Measurements from ENCODE around the gene PROM1.

The PROM1 gene

DNA sequence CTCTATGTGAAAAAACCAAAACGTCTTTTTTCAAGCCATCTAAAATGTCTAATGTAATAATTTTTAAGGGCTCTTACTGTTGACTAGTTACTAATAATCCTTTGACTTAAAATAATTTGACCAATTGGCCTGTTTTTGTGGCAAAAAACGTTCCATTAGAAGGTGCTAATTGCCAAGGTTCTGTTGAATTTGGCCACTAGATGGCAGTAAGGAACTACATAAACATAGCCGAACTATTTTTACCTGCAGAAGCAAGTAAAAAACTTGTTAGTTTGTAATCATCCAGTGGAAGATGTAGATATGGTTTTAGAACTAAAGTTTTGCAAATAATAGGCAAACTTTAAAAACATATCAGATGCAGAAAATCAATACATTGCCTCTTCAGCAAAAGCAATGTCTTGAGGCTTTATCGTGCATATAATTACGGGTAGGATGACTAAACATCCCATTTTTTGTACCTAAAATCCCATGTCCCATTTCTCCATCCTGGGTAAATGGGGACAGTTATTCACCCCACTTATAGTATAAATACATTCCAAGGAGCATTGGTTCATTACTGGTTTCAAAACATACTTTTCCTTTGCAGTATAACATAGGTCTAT lies 57.6 kb downstream of the PROM1 start:
- no peak for DNase-seq (ENCODE audit: low read depth in 2 of 2)

DNA sequence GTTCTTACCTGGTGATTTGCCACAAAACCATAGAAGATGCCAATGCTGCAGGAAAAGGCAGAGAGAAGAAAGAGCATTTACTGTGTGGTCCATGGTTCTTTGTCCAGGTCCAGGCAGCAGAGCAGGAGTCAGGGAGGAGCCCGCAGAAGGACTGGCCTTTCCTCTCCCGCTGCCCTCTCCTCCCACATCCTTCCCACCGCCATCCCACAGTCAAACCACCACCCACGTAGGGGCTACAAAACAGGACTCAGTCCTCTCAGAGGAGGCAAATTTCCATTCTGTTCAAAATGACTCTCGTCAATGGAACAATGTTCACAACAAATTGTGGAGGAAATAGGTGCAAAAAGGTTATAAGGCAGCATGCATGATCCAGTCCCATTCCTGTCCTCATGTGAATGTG lies 58.6 kb downstream of the PROM1 start:
- DNase-seq (ENCODE audit: low read depth in 2 of 2): no peak

DNA sequence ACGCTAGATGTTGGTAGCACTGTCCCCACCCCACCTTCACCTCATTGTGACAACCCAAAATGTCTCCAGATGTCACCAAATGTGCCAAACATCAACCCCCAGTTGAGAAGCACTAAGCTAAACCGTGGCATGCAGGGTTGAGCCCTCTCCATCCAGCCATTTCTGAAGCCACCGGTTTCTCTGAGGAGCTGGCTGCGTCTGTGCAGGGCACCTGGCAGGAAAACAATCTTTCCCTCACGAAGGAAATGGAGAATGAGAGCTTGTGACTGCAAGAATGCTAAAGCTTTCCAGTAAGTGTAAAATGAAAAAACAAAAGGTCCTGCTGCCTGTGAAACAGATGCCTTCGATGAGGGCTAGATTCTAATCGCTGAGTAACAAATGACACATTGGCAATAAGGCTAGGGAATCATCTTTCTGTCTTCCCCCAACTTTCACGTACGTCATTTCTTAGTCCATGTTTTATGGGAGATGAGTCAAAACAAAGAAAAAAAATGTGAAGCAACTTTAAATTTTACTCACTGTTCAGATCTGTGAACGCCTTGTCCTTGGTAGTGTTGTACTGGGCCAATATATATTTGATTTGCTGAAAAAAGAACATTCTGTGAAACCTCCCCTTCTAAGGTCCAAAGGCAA lies 59.9 kb downstream of the PROM1 start:
- DNase-seq (ENCODE audit: low read depth in 2 of 2): no peak

DNA sequence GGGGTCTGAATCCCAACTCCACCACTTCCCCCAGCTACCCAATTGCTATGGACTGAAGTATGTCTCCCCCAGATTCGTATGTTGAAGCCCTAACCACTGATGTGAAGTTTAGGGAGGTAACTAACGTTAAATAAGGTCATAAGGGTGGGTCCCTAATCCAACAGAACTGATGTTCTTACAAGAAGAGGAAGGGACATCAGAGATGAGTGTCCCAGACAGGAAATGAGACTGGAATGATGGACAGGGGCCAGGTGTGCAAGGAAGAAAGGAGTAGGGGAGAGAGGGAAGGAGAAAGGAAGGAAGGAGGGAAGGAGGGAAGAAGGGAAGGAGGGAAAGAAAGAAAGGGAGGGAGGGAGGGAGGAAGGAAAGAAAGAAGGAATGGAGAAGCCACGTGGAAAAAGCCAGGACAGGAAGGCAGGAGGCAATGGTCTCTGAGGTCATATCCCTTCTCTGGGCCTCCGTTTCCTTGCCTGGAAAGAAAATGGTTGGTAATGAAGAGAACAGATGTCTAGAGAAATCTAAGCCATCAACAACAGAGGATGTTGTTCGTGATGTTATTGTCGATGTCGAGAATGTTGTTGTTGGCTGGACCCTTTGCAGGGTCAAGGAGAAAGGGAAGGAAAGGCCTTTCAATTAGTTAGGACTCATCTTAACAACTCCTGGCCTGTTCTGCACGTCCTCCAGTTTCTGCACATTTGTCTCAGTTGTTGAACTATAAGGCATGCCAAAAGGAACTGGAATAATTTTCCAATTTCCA lies 61.8 kb downstream of the PROM1 start:
- no peak for DNase-seq (ENCODE audit: low read depth in 2 of 2)

DNA sequence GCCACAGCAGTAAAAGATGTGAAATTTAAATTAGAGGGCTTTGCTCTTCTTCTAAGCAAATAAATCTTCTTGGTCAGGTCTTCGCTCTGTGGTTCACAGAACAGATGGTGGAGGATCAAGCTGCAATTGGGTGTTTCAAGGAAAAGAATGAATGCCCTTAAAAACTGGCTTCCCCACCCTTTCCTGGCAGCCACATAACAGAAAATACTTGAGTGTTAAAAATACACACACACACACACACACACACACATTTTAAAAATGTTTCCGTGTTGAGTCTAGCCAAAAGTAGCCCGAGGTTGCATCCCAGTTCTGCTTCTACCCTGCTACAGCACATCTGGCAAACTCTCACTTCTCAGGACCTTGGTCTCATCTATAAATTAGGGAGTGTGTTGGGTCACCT lies 64.2 kb downstream of the PROM1 start:
- no peak for DNase-seq (ENCODE audit: low read depth in 2 of 2)

DNA sequence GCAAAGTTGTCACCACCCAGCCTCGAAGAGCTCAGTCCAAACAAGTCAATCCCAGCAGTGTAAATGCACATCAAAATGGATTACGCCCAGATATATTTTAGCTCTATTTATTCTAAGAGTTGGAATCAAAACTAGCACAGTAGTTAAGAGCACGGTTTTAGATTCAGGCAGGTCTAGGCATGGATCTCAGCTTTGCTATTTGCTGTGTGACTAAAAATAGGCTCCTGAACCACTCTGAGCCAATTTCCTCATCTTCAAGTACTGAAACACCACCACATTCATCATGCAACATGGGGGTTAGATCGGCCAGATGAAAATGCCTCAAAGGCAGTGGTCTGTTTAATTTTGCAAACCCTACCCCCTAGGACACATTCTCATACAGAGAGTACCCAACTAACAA lies 65.0 kb downstream of the PROM1 start:
- DNase-seq (ENCODE audit: low read depth in 2 of 2): no peak

DNA sequence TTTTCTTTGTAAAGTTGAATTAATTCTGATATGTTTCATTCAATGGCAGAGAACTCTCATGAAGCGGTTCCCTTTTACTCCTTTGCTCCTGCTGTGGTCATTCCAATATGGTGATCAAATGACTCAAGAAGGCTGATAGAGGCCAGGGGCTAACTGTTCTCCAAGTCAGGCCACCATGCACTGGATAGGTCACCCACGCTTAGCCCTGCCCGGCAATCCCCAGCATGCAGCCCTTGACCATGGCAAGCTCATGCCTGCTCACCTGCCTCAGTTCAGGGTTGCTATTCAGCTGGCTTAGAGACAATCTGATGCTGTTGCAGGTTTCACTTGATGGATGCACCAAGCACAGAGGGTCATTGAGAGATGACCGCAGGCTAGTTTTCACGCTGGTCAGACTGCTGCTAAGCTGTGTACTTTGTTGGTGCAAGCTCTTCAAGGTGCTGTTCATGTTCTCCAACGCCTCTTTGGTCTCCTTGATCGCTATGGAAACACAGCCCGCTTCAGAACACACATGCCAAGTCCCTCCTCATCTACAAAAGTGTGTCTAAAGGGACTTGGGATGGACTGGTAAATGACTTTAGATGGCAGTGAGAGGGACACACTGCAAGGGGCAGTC lies 65.7 kb downstream of the PROM1 start:
- DNase-seq (ENCODE audit: low read depth in 2 of 2): no peak

DNA sequence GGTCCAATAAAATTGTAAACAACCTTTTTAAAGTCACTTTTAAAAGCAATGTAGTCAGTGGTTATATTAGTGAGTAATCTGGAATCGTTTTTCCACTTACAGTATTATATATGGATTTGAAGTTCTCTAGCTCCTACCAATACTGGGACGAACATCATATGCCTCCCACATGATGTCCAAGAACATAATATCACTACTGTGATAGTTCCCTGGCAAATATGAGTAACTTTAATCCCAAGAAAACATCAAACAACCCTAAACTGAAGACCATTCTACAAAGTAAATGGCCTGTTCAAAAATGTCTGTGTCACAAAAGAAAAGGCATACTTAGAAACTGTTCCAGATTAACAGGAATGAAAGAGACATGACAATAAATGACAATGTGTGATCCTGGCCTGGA lies 67.3 kb downstream of the PROM1 start:
- DNase-seq (ENCODE audit: low read depth in 2 of 2): no peak

DNA sequence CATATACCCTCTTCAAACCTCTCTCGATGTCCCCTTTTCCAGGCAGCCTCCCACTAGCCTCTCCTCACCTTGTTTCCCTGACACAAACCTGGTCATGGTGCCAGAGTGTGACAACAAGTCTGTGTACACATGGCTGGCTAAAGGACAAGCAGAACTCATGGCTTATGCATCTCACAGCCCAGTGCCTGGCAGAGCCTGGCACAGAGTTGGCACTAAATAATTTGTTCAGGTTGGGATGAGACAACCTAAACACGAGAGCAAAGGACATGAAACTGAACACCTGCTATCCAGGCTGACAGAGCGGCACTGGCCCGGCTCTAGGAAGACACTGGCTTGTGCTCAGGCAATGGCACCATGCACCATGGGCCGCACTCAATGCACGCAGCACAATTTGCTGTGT lies 72.7 kb downstream of the PROM1 start:
- DNase-seq (ENCODE audit: low read depth in 2 of 2): no peak

DNA sequence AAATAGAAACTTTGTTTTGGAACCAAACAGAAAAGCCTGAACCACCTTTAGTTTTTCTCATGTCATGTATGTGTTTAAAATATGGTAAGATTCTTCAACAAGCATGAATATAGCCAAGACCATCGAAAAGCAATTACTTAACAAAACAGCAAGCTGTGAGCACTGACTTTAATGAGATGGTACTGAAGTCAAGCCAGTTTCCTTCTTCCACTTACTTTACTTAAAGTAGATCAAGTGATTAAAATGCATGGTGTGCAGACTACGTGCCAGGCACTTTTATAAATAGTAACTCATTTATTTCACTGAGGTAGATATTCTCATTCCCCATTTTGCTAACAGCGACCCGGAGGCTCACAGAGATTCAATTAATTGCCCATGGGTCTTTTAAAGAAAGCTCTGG lies 74.7 kb downstream of the PROM1 start:
- DNase-seq (ENCODE audit: low read depth in 2 of 2): no peak

DNA sequence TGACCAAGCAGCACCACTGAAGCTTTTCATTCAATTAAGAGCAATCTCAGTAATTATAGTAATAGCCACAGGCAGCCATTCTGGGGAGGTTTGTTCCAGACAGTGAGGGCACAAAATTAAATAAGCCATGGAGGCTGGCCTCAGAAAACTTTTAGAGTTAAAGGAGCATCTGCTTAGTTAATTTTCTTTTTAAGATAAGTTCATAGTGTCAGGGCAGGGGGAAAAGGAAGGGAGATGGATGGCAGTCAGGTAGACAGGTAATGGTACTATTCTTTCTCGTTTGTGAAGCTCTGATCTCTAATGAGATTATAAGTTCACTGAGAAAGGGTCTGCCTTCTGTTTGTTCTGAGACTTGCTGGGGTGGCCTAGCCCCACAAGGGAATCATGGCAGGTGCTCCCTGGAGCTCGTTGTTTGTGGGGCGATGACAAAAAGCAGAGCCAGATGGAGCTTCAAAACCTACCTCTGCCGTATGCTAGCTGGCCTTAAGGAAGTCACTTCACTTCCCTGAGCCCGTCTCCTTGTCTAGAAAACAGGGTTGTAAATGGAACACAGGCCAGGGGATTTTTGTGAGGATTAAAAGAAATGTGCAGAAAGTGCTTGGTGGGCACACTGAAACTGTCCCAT lies 76.2 kb downstream of the PROM1 start:
- no peak for DNase-seq (ENCODE audit: low read depth in 2 of 2)

DNA sequence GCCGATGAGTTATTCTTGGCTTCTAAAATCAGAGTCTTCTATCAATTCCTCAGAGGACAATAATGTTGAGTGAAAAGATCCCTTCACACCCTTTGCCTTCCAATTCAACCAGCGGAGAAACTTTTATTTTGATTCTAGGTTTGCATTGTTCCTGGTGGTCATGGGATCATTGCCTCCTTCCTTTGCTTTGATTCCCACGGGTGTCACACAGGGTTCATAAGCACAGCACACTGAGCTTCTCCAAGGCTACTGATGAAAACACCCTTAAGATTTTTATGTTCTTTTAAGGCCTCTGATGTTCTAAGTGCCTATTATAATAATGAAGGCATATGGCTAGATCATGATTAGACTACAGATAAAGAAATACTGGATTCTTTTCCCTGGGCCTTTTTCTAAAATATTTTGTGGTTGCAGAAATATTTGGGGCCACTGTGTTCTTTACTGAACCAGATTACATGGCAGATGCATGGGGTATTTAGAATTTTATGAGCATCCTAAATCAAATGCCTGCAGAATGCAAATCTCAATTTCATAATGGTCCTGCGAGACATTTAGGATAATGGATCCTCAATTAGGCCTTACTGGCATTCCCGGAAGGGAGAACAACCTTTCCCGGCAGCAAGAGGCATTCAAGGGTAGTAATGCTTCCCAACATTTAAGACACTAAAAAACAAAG lies 76.9 kb downstream of the PROM1 start:
- no peak for DNase-seq (ENCODE audit: low read depth in 2 of 2)

DNA sequence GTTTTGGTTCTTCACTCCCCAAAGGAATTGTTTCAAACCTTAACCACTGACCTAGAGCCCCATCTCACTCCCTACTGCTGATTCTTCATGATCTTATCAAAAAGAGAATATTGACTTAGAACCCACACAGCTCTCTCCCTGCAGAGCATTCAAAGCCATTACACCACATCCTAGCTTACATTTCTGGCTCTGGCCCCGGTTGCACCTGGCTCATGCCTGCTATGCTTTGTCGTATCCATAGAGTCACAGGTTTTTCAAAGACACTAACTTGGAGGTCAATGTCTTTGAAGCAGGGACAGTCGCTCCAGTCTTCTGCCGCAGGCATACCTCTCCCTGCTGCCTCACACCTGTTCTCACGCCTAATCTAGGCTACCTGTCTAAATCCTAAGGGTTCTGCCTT lies 78.1 kb downstream of the PROM1 start:
- no peak for DNase-seq (ENCODE audit: low read depth in 2 of 2)

DNA sequence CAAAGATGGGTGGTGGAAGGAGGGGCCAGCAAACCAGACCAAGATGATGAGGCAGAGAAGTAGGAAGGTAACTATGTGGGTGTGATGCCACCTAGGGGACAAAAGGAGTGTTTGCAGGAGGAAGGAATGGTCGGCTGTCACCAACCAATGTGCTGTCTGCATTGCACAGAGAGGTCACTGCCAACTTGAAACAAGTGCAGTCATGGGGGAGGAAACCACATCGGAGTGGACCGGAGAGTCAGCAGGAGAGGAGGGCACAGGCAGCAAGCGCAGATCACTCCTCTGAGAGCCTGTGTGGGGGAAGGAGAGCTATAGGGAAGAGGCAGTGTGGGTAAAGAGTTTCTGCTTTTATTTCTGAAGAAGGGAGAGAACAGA lies 82.4 kb downstream of the PROM1 start:
- DNase-seq (ENCODE audit: low read depth in 2 of 2): peak; percentile 23 to 25

DNA sequence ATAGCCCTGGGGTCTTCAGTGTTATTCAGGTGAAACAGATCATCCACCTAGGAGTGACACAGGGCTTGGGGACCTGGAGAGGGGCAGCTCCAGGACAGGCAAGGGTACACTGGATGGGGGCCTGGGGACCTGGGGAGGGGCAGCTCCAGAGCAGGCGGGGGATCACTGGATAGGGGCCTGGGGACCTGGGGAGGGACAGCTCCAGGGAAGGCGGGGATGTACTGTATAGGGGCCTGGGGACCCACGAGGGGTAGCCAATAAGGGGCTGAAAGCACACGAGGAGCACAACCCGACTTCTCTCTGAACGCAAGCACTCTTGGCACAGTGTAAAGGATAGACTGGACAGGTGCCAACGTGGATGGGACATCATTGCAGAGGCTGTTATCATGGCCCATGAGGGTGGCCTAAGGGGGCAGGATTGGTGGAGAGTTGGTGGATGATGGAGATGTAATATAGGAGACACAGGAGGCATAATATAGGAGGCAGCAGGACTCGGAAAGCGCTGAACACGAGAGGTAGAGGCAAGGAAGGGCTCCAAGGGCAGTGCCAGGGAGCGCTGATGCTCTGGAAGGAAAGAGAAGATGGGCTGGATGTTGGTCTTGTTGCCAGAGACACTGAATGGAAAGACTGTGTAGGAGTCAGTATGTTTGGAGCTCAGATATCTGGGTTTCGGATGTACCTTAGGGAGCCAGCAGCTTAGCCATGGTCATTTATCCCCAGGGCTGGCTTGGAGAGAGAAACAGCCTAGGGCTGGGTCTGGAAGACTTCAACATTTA lies 82.9 kb downstream of the PROM1 start:
- no peak for DNase-seq (ENCODE audit: low read depth in 2 of 2)

DNA sequence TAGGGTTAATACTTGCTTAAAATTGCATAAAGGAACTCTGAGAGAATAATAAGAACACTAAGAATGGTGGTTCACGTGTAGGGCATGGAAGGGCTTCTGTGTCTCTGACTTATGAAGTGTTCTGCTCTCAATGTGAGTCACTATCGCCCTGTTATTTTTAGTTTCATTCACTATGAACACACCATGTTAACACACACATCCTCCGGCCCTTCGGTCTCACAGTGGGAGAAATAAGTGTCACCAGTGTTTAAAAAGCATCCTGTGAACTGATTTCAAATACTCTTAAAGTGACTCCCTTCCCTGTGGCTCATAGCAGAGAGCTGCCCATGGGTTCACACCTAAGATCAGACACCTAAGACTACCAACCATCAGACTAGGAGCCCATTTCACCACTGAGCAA lies 87.0 kb downstream of the PROM1 start:
- no peak for DNase-seq (ENCODE audit: low read depth in 2 of 2)

DNA sequence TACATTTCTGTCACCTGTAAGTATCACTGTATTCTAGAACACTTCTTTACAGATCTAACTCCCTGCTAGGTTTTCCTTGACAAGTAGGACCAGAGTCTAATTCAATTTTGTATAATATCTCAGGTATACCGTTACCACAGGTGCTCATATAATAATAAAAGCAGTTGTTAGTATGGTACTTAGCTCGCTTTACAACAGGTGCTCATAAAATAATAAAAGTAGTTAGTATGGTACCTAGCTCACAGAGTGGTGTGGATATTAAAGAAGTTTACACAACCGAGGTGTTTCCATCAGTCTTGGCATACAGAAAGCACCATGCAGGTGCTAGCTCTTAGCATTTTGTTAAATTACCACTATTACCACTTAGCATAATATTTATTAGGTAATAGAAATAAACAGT lies 88.0 kb downstream of the PROM1 start:
- DNase-seq (ENCODE audit: low read depth in 2 of 2): no peak

DNA sequence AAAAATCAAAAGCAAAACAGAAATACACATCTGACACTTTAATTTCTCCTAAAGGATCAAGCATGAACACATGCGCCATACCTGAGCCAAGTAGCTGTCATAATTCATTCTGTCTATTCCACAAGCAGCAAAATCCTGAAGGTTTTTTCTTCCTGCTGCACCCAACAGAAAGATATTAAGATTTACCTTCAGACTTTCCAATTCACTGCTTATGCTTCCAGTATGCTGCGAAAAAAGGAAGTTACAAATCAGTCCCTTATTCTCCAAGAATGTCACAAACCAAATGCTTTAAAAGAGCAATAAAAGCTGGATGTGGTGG lies 91.7 kb downstream of the PROM1 start:
- no peak for DNase-seq (ENCODE audit: low read depth in 2 of 2)

DNA sequence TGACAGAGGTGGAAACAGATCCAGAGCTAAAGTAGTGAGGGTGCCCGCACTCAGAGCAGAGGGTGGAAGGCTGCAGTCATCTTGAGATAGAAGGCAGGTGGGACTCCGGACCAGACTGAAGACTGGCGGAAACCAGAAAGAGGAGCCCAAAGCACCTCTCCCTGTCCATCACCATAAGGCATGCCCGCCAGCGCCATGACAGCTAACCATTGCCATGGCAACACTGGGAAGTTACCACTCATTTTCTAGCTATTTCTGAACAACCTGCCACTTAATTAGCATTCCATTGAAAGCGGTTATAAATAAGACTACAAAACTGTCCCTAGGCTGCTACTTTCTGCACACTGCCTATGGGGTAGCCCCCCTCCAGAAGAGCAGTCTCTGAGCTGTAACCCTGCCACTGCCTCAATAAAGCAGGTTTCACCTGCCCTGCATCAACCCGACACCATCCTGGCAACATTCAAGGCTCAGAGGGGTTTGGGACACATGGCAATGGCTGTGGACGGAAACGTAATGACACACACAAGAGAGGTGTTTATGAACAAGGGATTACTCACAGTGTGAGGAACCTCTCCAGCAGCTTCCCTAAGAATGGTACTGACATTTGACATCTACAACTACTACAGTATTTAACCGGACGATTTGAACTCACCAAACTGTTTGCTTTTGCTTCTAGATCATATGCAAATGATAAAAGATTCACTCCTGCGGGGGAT lies 93.1 kb downstream of the PROM1 start:
- no peak for DNase-seq (ENCODE audit: low read depth in 2 of 2)

DNA sequence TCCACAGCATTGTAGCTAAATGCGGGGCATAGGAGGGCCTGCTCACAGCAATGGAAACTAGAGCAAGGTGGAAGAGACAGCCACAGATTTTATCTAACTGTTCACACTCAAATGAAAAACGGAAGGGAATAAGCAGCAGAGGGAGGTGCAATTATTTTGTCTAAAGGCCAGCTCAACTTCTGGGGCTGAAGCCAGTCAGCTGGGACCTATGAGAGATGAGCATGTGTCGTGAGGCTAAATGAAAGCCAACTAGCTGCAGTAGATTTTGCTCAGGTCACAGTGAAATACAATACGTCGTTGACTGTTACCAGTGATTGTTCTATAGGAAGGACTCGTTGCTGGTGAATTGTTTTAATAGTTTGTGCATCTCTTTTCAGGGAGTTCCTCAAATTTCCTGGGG lies 94.4 kb downstream of the PROM1 start:
- DNase-seq (ENCODE audit: low read depth in 2 of 2): no peak

DNA sequence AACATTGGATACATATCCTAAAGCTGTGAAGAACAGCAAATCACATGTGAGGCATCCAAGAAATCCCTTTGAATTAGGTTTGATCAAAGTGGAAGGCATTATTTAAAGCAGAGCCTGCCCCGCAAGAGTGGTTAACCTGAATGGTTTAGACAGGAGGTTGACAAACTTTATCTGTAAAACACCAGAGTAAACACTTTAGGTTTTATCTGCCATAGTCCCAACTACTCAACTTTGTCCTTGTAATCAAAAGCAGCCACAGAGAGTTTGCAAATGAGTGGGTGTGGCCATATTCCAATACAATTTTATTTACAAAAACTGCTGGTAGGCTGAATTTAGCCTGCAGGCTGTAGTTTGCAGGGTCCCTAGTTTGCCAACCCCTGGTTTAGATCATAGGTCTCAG lies 95.6 kb downstream of the PROM1 start:
- no peak for DNase-seq (ENCODE audit: low read depth in 2 of 2)

Measured in fibroblast of skin of left biceps (primary cell).